Measurements from ENCODE around the gene ODAM.
"Not testable (repeated sequence)": the region's sequence is repeated elsewhere in the genome, so short reads cannot be mapped to it uniquely, and the experiment has no call there.

Gene ODAM

GRCh38 chr4:70183940-70184246, 11.6 kb upstream of the ODAM start:
- Histone ChIP-seq H3K9me3 (replicated peaks; ENCODE audit: low read length) (no peaks in the 10 kb centered on the region), H3K9ac (ENCODE audit: low read depth, low read length) (no peak overlapping the region), H3K4me2 (ENCODE audit: low read length) (no peak overlapping the region), H3K4me3 (ENCODE audit: low read length) (no peak overlapping the region), H3K4me1 (ENCODE audit: control insufficient read depth, insufficient read depth, low read length) (no peaks in the 10 kb centered on the region), H3K27me3 (ENCODE audit: control insufficient read depth, insufficient read depth, low read length) (no peaks in the 10 kb centered on the region), H3K36me3 (ENCODE audit: insufficient read depth, low read length) (no peaks in the 10 kb centered on the region)

GRCh38 chr4:70187216-70187615, 8.3 kb upstream of the ODAM start:
- H3K4me3 ChIP-seq (ENCODE audit: low read length), result no peak overlapping the region
- no peaks in the 10 kb centered on the region for H3K4me1 ChIP-seq (ENCODE audit: control insufficient read depth, insufficient read depth, low read length)
- H3K36me3 ChIP-seq (ENCODE audit: insufficient read depth, low read length), result no peaks in the 10 kb centered on the region
- H3K9ac ChIP-seq (ENCODE audit: low read depth, low read length), result no peak overlapping the region
- H3K9me3 ChIP-seq (replicated peaks; ENCODE audit: low read length), result no peaks in the 10 kb centered on the region
- no peaks in the 10 kb centered on the region for H3K27me3 ChIP-seq (ENCODE audit: control insufficient read depth, insufficient read depth, low read length)
- H3K4me2 ChIP-seq (ENCODE audit: low read length), result no peak overlapping the region

GRCh38 chr4:70190579-70190978, 4.9 kb upstream of the ODAM start:
- Histone ChIP-seq H3K9me3 (replicated peaks; ENCODE audit: low read length) (no peaks in the 10 kb centered on the region), H3K9ac (ENCODE audit: low read depth, low read length) (no peak overlapping the region), H3K27me3 (ENCODE audit: control insufficient read depth, insufficient read depth, low read length) (no peaks in the 10 kb centered on the region), H3K4me3 (ENCODE audit: low read length) (no peak overlapping the region), H3K36me3 (ENCODE audit: insufficient read depth, low read length) (no peaks in the 10 kb centered on the region), H3K4me2 (ENCODE audit: low read length) (no peak overlapping the region), H3K4me1 (ENCODE audit: control insufficient read depth, insufficient read depth, low read length) (no peaks in the 10 kb centered on the region)

GRCh38 chr4:70191647-70192046, 3.9 kb upstream of the ODAM start:
- no peak overlapping the region for H3K9ac ChIP-seq (ENCODE audit: low read depth, low read length)
- H3K4me1 ChIP-seq (ENCODE audit: control insufficient read depth, insufficient read depth, low read length), result no peaks in the 10 kb centered on the region
- no peaks in the 10 kb centered on the region for H3K9me3 ChIP-seq (replicated peaks; ENCODE audit: low read length)
- no peak overlapping the region for H3K4me3 ChIP-seq (ENCODE audit: low read length)
- H3K36me3 ChIP-seq (ENCODE audit: insufficient read depth, low read length), result no peaks in the 10 kb centered on the region
- no peak overlapping the region for H3K4me2 ChIP-seq (ENCODE audit: low read length)
- no peaks in the 10 kb centered on the region for H3K27me3 ChIP-seq (ENCODE audit: control insufficient read depth, insufficient read depth, low read length)

GRCh38 chr4:70192895-70193294, 2.6 kb upstream of the ODAM start:
- Histone ChIP-seq H3K9ac (ENCODE audit: low read depth, low read length) (no peak overlapping the region), H3K36me3 (ENCODE audit: insufficient read depth, low read length) (no peaks in the 10 kb centered on the region), H3K4me1 (ENCODE audit: control insufficient read depth, insufficient read depth, low read length) (no peaks in the 10 kb centered on the region), H3K4me2 (ENCODE audit: low read length) (no peak overlapping the region), H3K27me3 (ENCODE audit: control insufficient read depth, insufficient read depth, low read length) (no peaks in the 10 kb centered on the region), H3K9me3 (replicated peaks; ENCODE audit: low read length) (no peaks in the 10 kb centered on the region), H3K4me3 (ENCODE audit: low read length) (no peak overlapping the region)

- Histone ChIP-seq H3K4me2 (ENCODE audit: low read length) (no peak overlapping the region), H3K9ac (ENCODE audit: low read depth, low read length) (no peak overlapping the region), H3K9me3 (replicated peaks; ENCODE audit: low read length) (no peaks in the 10 kb centered on the region), H3K4me1 (ENCODE audit: control insufficient read depth, insufficient read depth, low read length) (no peaks in the 10 kb centered on the region), H3K4me3 (ENCODE audit: low read length) (no peak overlapping the region), H3K36me3 (ENCODE audit: insufficient read depth, low read length) (no peaks in the 10 kb centered on the region), H3K27me3 (ENCODE audit: control insufficient read depth, insufficient read depth, low read length) (no peaks in the 10 kb centered on the region)
Measured at GRCh38 chr4:70196857-70197256, 1.3 kb downstream of the ODAM start.

- no peaks in the 10 kb centered on the region for H3K27me3 ChIP-seq (ENCODE audit: control insufficient read depth, insufficient read depth, low read length)
- no peak overlapping the region for H3K4me3 ChIP-seq (ENCODE audit: low read length)
- H3K36me3 ChIP-seq (ENCODE audit: insufficient read depth, low read length), result no peaks in the 10 kb centered on the region
- no peaks in the 10 kb centered on the region for H3K4me1 ChIP-seq (ENCODE audit: control insufficient read depth, insufficient read depth, low read length)
- H3K9me3 ChIP-seq (replicated peaks; ENCODE audit: low read length), result no peaks in the 10 kb centered on the region
- no peak overlapping the region for H3K9ac ChIP-seq (ENCODE audit: low read depth, low read length)
- no peak overlapping the region for H3K4me2 ChIP-seq (ENCODE audit: low read length)
Measured at GRCh38 chr4:70197842-70198241, 2.3 kb downstream of the ODAM start.

GRCh38 chr4:70203601-70204000, 8.1 kb downstream of the ODAM start:
- Histone ChIP-seq H3K4me2 (ENCODE audit: low read length) (no peak overlapping the region), H3K9me3 (replicated peaks; ENCODE audit: low read length) (no peaks in the 10 kb centered on the region), H3K9ac (ENCODE audit: low read depth, low read length) (no peak overlapping the region), H3K27me3 (ENCODE audit: control insufficient read depth, insufficient read depth, low read length) (no peaks in the 10 kb centered on the region), H3K4me3 (ENCODE audit: low read length) (no peak overlapping the region), H3K4me1 (ENCODE audit: control insufficient read depth, insufficient read depth, low read length) (no peaks in the 10 kb centered on the region), H3K36me3 (ENCODE audit: insufficient read depth, low read length) (no peaks in the 10 kb centered on the region)

- not testable (repeated sequence) for H3K4me3 ChIP-seq (ENCODE audit: low read length); H3K9me3 ChIP-seq (replicated peaks; ENCODE audit: low read length); H3K9ac ChIP-seq (ENCODE audit: low read depth, low read length); H3K4me2 ChIP-seq (ENCODE audit: low read length); H3K36me3 ChIP-seq (ENCODE audit: insufficient read depth, low read length); H3K4me1 ChIP-seq (ENCODE audit: control insufficient read depth, insufficient read depth, low read length); H3K27me3 ChIP-seq (ENCODE audit: control insufficient read depth, insufficient read depth, low read length)
Measured at GRCh38 chr4:70212752-70213151, 17.2 kb downstream of the ODAM start.

GRCh38 chr4:70216109-70216508, 20.6 kb downstream of the ODAM start:
- H3K4me3 ChIP-seq (ENCODE audit: low read length), result not testable (repeated sequence)

GRCh38 chr4:70216550-70216949, 21.0 kb downstream of the ODAM start:
- H3K4me3 ChIP-seq (ENCODE audit: low read length); H3K27me3 ChIP-seq (ENCODE audit: control insufficient read depth, insufficient read depth, low read length); H3K4me1 ChIP-seq (ENCODE audit: control insufficient read depth, insufficient read depth, low read length); H3K9me3 ChIP-seq (replicated peaks; ENCODE audit: low read length); H3K36me3 ChIP-seq (ENCODE audit: insufficient read depth, low read length); H3K4me2 ChIP-seq (ENCODE audit: low read length); H3K9ac ChIP-seq (ENCODE audit: low read depth, low read length): not testable (repeated sequence)

More at GRCh38 chr4:70216109-70216508, 20.6 kb downstream of the ODAM start:
- not testable (repeated sequence) for H3K4me2 ChIP-seq (ENCODE audit: low read length); H3K27me3 ChIP-seq (ENCODE audit: control insufficient read depth, insufficient read depth, low read length); H3K4me1 ChIP-seq (ENCODE audit: control insufficient read depth, insufficient read depth, low read length); H3K36me3 ChIP-seq (ENCODE audit: insufficient read depth, low read length); H3K9me3 ChIP-seq (replicated peaks; ENCODE audit: low read length); H3K9ac ChIP-seq (ENCODE audit: low read depth, low read length)

GRCh38 chr4:70221389-70221788, 25.9 kb downstream of the ODAM start:
- H3K9ac ChIP-seq (ENCODE audit: low read depth, low read length); H3K4me2 ChIP-seq (ENCODE audit: low read length): not testable (repeated sequence)

GRCh38 chr4:70221818-70222217, 26.3 kb downstream of the ODAM start:
- H3K9ac ChIP-seq (ENCODE audit: low read depth, low read length); H3K4me3 ChIP-seq (ENCODE audit: low read length); H3K4me1 ChIP-seq (ENCODE audit: control insufficient read depth, insufficient read depth, low read length); H3K36me3 ChIP-seq (ENCODE audit: insufficient read depth, low read length); H3K4me2 ChIP-seq (ENCODE audit: low read length); H3K9me3 ChIP-seq (replicated peaks; ENCODE audit: low read length); H3K27me3 ChIP-seq (ENCODE audit: control insufficient read depth, insufficient read depth, low read length): not testable (repeated sequence)

More at GRCh38 chr4:70221389-70221788, 25.9 kb downstream of the ODAM start:
- not testable (repeated sequence) for H3K4me1 ChIP-seq (ENCODE audit: control insufficient read depth, insufficient read depth, low read length); H3K36me3 ChIP-seq (ENCODE audit: insufficient read depth, low read length); H3K9me3 ChIP-seq (replicated peaks; ENCODE audit: low read length); H3K4me3 ChIP-seq (ENCODE audit: low read length); H3K27me3 ChIP-seq (ENCODE audit: control insufficient read depth, insufficient read depth, low read length)
